ENCODE measurements around the gene GFOD2. TPM values are rescaled to one million over a fixed set of nuclear protein-coding genes. Genes with fewer than 3 reads are reported as not detected.

Gene GFOD2
- total RNA-seq, 1 experiment from 2014 or later = 23.9 TPM

DNA sequence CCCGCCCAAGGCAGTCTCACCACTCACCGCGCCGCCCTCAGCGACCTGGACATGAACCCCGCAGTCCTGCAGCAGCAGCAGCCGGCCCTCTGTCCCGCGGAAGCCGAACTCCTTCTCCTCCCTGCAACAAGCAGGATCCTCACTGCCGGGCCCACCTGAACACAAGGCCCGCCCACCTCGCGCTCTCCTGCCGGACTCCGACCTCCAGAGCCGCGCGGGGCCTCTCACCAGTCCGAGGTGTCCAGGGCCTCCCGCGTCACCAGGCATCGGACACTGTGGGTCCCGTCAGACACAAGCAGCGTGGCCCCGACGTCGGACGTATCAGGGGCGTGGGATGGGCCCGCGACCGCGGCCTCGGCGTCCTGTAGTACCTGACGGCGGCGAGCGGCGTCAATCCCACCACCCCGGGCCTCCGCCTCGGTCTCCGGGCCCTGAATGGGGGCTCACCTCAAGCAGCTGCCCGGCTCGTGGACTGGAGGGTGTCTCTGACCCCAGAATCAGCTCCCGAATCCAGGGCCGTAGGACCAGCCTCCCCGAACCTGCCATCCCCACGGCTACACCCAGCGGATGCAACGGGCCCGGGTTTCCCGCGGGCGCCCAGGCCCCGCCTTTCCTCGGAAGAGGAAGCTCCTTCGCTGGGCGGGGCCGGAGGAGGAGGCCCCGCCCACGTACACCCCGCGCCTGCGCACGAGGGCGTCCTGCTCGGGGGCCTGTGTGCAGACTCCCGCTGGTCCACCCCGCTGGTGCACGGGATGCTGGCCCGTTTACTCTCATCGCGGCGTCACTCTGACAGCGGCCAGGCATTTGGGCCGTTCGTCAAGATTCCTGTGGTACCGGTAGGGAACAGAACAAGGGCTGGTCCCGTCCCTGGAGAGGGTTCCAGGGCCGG, 59.2 kb downstream of the GFOD2 start, which contains the start of gene ACD:
Gene ACD, minus strand, starts transcription at position 586 of the 889 bp plus-strand sequence. Its CDS starts 40 bp downstream, at position 546.
- peaks cover 55% of the 10 kb centered on the region for H3K36me3 Mint-ChIP-seq (ENCODE audit: insufficient read depth, unreplicated experiment)
- intact Hi-C loops (cut with micrococcal nuclease; ENCODE audit: unreplicated experiment) = no loop called here
- H3K9me3 Mint-ChIP-seq (ENCODE audit: low read depth, unreplicated experiment) = no peaks in the 10 kb centered on the region
- H3K4me3 Mint-ChIP-seq (ENCODE audit: low read depth, unreplicated experiment) = peak within 1 kb of the TSS; percentile 99
- CTCF ChIA-PET = interaction anchor here (0.6 to 2.1 kb wide), 15 partner anchors 9 to 358 kb away, joined by 3 to 15 read pairs (median 4); partner anchors contain the start of genes ATP6V0D1, CARMIL2 and GFOD2
- peaks cover 13% of the 10 kb centered on the region for H3K27me3 Mint-ChIP-seq (ENCODE audit: unreplicated experiment)
- H3K4me1 Mint-ChIP-seq (ENCODE audit: low read depth, unreplicated experiment) = no peaks in the 10 kb centered on the region
- BruUV-seq (replicated peaks) = TSS peak; percentile 61
- peak; percentile 97 for DNase-seq
- TF ChIP-seq, protein P1, sequence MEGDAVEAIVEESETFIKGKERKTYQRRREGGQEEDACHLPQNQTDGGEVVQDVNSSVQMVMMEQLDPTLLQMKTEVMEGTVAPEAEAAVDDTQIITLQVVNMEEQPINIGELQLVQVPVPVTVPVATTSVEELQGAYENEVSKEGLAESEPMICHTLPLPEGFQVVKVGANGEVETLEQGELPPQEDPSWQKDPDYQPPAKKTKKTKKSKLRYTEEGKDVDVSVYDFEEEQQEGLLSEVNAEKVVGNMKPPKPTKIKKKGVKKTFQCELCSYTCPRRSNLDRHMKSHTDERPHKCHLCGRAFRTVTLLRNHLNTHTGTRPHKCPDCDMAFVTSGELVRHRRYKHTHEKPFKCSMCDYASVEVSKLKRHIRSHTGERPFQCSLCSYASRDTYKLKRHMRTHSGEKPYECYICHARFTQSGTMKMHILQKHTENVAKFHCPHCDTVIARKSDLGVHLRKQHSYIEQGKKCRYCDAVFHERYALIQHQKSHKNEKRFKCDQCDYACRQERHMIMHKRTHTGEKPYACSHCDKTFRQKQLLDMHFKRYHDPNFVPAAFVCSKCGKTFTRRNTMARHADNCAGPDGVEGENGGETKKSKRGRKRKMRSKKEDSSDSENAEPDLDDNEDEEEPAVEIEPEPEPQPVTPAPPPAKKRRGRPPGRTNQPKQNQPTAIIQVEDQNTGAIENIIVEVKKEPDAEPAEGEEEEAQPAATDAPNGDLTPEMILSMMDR (IDR thresholded peaks at IDR 0.05; ENCODE audit: unreplicated experiment) = no peak
- peak within 1 kb of the TSS; percentile 96 for H3K27ac Mint-ChIP-seq (ENCODE audit: unreplicated experiment)

GRCh38 chr16:67658849-67659674, 60.1 kb downstream of the GFOD2 start:
- Mint-ChIP-seq H3K36me3 (ENCODE audit: insufficient read depth, unreplicated experiment) (peaks cover 50% of the 10 kb centered on the region), H3K27ac (ENCODE audit: unreplicated experiment) (peak overlapping the region; percentile 64), H3K9me3 (ENCODE audit: low read depth, unreplicated experiment) (no peaks in the 10 kb centered on the region), H3K4me3 (ENCODE audit: low read depth, unreplicated experiment) (peak overlapping the region; percentile 99), H3K27me3 (ENCODE audit: unreplicated experiment) (peaks cover 22% of the 10 kb centered on the region), H3K4me1 (ENCODE audit: low read depth, unreplicated experiment) (no peaks in the 10 kb centered on the region)
- TF ChIP-seq, protein P1 (IDR thresholded peaks at IDR 0.05; ENCODE audit: unreplicated experiment) = no peak
- no TSS peak for BruUV-seq (replicated peaks)
- CTCF ChIA-PET = interaction anchor here (0.5 to 2.1 kb wide), 4 partner anchors 8 to 620 kb away, joined by 4 to 15 read pairs (median 4); no protein-coding TSS in a partner anchor
- DNase-seq = no peak
- intact Hi-C loops (cut with micrococcal nuclease; ENCODE audit: unreplicated experiment) = no loop called here

DNA sequence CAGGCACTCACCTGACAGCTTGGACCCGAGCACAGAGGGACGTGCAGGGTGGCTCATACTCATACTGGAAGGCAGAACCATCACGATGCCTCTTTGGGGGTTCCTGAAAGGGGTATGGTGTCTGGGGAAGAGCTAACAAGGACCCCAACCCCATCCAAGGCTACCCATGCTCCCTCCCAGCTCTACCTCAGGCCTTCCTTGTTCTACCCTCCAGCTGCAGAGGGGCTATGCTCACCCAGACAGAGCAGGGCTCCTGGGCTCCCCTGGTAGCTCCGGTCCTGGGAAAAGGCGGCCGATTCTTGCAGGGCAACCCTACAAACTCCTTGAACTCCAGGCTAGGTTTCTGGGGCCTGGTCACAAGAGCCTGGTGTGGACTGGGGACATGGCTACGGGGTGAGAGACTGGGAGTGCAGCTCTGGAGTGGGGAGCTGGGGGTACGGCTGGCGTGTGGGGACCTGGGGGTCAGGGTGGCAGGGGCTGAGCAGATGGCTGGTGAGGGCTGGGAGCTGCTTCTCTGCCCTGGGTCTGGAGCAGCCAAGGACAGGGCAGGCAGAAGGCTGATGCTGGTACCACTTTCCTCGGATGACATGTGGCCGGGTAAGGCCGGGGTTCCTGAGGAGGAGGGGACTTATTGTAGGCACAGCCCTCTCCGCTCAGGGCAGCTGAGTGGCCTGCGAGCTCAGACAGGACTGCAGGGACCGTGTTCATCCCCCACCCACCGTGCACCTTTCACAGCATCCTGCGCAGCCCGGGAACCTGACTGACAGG, 61.2 kb downstream of the GFOD2 start:
- CTCF ChIA-PET = interaction anchor here (0.6 kb wide), 1 partner anchor 53 kb away, joined by 5 read pairs; no protein-coding TSS in a partner anchor
- H3K36me3 Mint-ChIP-seq (ENCODE audit: insufficient read depth, unreplicated experiment) = peaks cover 53% of the 10 kb centered on the region
- BruUV-seq (replicated peaks) = no TSS peak
- H3K4me3 Mint-ChIP-seq (ENCODE audit: low read depth, unreplicated experiment) = no peak overlapping the region
- no peak for DNase-seq
- H3K4me1 Mint-ChIP-seq (ENCODE audit: low read depth, unreplicated experiment) = no peaks in the 10 kb centered on the region
- TF ChIP-seq, protein P1 (IDR thresholded peaks at IDR 0.05; ENCODE audit: unreplicated experiment) = no peak
- H3K27ac Mint-ChIP-seq (ENCODE audit: unreplicated experiment) = no peak overlapping the region
- intact Hi-C loops (cut with micrococcal nuclease; ENCODE audit: unreplicated experiment) = no loop called here
- H3K27me3 Mint-ChIP-seq (ENCODE audit: unreplicated experiment) = peaks cover 31% of the 10 kb centered on the region
- no peaks in the 10 kb centered on the region for H3K9me3 Mint-ChIP-seq (ENCODE audit: low read depth, unreplicated experiment)
